NCI-H345 treated with DMSO at 0.1 percent for 48 hours (cell line): Measurements from ENCODE around the gene MITF.

Source experiments
- DNase-seq: peaks from one replicate; lab custom pipeline; 2025; ENCODE audit not compliant: unreplicated experiment; lab: John Stamatoyannopoulos, UW

MITF gene, protein sequence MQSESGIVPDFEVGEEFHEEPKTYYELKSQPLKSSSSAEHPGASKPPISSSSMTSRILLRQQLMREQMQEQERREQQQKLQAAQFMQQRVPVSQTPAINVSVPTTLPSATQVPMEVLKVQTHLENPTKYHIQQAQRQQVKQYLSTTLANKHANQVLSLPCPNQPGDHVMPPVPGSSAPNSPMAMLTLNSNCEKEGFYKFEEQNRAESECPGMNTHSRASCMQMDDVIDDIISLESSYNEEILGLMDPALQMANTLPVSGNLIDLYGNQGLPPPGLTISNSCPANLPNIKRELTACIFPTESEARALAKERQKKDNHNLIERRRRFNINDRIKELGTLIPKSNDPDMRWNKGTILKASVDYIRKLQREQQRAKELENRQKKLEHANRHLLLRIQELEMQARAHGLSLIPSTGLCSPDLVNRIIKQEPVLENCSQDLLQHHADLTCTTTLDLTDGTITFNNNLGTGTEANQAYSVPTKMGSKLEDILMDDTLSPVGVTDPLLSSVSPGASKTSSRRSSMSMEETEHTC

DNA sequence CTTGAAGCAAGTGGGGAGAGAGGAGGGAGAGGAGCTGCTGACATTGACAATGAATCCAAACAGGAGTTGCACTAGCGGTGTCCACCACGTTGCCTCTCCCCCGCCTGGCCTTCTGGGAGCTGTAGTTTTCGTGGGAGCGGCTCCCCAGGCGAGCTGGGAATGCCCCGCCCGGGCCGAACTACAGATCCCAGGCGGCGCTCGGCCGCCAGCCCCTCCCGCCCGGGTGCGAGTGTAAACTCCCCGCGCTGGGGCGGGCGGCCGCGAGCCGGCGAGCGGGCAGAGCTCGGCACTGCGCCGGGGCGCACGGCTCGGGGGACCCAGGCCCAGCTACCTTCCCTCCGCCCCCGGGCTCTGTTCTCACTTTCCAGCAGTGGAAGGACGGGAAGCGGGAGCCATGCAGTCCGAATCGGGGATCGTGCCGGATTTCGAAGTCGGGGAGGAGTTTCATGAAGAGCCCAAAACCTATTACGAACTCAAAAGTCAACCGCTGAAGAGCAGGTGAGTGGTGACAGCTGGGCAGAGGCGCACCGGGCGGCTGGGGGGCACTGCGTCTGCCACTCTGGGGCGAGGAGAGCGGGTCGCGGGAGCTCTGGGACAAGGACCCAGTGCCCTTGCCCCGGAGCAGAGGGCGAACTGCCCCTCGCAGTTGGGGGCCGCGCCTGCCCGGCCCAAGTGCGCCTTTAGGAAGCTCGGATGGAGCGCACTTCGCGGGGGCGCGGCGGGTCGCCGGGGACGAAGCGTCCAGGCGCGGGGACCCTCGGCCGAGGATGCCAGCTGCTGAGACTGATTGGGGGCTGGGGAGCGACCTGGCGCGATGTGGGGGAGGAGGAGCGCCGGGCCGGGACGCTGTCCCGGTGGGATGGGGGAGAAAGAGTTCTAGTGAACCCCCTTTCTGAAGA lies at the start of gene MITF:
MITF (plus strand) TSS at position 261 of the 899 bp plus-strand sequence; CDS start at position 395, 134 bp downstream.
- peak; percentile 59 for DNase-seq

DNA sequence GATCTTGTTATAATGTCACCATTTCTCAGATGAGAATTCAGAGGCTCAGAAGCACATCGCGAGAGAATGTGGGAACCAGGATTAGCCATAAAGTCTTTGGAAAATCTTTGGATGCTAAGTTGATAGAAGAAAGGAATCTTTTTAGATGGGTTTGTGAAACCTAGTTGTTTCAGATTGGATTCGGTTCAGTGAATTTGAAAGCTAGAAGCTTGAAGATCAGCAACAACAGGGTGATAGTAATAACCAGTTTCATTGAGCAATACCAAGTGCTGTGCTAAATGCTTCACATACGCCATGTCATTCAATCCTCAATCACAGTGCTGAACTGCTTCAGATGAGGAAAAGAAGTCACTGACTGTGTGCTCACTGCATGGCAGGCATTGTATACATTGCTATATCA lies 47.4 kb upstream of the MITF start:
- no peak for DNase-seq

DNA sequence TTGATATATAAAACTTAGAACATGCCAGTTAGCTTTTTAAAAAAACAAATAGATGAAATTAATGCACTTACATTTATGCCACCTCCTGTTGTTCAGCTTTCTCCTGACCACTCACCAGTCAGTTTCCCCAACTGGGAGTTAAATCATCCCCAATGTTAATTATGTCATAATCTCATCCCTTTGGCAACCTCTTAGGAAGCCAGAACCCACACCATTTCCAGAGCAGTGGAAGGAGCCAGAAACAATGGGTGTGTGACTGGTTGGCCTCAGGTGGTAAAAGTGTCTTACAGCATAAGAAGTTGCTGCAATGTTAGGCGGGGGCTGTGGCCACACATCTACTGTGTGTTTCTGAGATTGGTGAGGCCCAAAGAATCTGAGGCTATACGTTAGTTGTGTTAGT lies 46.5 kb upstream of the MITF start:
- DNase-seq, result no peak

DNA sequence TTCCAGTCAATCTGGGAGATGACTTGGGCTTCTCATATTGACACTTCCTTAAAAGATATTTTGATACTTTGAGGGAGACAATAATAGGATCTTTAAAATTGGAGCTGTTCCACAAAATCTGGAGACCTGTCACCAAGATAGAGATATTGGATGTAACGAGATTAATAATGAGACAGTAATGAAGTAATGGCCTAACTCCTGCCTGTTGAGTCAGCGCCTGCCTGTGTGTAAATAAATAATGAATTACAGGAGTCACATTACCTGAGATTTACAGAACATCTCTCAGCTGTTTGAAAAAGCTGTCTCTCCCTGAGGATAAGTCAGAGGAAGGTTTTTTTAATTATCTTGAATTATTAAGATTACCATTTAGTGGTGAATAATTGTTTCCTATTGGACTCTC lies 43.8 kb upstream of the MITF start:
- no peak for DNase-seq

DNA sequence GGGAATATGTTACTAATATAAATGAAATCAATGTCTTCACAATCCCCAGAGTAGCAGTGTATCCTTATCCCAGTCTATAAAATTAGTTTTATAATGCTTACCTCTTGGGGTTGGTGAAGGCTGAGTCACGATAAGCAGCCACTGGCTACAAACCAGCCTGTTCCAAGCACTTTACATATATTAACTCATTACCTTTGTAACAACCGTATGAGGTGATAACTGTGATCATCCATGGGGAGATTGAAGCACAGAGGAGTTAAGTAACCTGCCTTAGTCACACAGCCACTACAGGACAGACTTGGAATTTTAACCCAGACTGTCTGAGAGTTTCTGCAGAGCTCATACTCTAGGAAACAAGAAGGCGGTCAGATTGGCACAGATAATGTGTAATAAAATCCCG lies 43.3 kb upstream of the MITF start:
- no peak for DNase-seq

DNA sequence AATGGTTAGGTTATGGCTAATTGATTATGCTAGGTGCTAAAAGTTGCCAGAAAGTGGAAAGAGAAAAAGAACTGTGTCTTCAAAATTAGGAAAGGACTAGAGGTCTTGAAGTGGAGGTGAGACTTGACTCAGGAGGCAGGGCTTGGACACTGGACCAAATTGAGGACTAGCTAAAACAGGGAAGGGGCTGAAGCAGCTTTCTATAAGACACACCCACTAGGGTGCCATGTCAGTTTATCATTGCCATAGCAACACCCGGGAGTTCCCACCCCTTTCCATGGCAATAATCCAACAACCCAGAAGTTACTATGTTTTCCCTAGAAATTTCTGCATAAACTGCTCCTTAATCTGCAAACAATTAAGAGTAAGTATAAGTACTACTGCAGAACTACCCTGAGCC lies 42.9 kb upstream of the MITF start:
- no peak for DNase-seq

DNA sequence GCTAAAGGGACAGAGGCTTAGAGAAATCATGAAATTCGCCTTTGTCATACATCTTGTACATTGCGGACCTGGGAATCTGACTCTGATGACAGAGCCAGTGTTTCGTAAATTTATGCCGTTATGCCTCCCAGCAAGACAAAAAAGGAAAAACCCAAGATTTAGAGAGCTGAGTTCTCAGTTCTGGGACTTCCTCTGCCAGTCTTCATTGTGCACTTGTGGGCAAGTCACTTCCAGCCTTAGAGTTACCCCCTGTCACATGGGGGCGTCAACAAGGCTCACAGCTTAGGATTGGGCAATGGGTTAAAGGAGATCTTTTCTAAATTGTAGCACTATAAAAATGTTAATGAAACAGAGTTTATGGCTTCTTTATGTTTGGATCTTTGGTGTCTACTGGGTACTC lies 41.9 kb upstream of the MITF start:
- DNase-seq, result no peak

DNA sequence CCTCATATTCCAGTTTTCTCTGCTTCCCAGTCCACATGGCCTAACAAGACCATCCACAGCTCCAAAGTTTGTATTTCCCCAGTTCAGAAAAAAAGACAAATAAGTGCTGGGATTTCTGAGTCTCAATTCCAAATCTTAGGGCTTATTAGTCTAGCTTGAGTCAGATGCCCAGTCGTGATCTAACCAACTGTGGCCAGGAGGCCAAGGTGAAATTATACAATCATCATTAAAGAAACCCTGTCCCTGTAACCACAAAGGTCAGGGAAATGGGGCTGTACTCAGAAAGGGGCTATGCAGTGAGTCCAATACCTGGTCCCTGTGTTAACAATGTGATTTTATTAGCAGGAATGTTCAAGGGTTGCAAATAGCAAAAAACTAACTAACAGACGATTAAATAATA lies 40.5 kb upstream of the MITF start:
- DNase-seq, result no peak

DNA sequence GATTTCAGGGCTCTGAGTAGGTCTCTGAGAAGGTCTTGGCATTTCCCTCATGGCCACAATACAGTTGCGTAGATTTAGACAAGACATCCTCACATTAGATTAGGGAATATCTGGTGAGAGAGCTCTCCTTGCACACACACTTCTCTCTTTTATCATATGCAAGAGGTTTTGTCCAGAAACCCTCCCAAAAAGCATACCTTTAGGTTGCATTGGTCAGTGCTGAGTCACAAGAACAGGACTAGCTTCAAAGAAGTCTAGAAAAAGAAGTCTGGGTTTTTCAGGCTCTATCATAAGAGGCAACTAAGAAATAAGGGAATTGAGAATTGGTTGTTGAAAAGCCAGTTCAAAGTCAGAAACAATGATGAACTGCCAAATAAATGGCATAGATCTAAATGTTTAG lies 40.1 kb upstream of the MITF start:
- no peak for DNase-seq

DNA sequence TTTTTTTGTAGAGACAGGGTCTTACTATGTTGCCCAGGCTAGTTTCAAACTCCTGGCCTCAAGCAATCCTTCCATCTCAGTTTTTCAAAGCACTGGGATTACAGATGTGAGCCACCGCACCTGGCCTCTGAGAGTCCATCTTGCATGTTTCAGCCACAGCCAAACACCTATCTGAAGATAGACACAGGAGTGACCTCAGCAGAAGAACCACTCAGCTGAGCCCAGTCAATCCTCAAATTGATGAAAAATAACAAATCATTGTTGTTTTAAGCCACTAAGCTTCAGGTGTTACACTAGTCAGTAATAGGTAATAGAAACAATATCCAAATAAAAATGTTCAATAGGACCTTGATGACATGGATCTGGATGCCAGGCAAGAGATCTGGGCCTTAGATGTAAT lies 38.3 kb upstream of the MITF start:
- DNase-seq, result no peak

DNA sequence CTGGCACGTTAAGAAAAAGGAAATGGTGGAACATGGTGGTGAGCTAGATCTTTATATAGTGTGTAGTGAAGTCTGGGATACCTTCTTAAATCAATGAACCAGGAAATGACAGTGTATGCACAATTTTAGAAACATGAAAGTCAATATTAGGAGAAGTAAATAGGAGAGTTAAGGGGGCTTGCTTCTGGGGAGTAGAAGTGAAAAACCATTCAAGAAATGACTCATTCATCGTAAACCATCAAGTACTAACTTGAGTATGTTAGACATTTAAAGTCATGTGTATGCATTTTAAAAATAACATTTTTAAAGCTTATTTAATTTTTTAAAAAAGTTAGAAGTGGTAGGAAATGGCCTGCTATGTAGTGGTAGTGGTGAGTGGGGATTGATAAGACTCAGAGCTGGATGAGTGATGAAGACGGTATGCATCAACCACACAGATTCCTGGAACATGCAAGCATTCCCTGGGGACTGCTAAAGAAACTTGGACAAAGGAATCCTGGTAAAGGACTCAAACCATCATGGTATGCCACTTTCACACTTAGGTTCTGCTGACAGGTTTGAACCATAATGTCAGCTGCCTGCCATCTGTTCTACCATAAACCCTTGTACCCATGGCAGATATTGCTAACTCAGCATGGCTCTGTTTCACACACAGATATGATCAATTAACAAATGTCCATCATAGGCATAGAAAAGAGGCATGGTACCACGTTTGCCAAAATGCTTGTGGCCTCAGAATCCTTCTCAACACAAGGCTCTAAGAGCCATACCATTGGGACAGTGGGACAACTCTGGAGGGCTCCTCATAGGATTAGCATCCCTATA lies 28.9 kb upstream of the MITF start:
- DNase-seq, result no peak

DNA sequence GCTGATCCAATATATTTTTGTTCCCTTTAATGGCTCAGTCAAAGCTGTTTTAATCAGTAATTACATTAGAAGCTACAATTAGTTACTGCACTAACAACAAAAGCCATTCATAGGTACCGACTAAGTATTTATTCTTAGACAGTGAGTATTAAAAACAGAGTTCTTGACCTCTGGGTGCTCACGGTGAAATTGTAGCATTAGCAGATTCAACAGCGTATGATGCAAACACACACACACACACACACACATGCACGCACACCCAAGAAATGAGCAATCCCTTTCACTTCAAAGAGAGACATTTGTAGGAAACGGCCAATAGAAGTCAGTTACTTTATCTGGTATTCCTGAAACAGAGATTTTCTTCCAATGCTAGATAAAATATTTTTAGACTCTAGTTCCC lies 27.0 kb upstream of the MITF start:
- no peak for DNase-seq

DNA sequence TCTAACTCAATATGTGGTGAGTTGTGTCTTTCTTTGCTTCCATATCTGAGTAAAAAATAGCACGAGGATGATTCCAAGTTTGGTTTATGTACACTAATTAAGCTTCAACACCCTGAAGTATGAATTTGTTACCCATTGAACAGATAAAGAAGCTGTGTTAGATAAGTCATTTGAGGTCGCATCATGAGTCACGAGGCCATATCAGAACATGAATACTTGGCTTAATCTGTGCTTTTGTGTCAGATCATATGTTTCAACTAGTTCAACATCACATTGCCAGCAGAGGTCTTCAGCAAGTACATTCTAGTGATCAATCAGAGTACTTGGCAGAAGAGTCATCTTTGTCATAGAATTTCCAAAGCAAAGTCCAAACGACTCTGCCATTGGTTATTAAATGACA lies 26.3 kb upstream of the MITF start:
- DNase-seq, result no peak

DNA sequence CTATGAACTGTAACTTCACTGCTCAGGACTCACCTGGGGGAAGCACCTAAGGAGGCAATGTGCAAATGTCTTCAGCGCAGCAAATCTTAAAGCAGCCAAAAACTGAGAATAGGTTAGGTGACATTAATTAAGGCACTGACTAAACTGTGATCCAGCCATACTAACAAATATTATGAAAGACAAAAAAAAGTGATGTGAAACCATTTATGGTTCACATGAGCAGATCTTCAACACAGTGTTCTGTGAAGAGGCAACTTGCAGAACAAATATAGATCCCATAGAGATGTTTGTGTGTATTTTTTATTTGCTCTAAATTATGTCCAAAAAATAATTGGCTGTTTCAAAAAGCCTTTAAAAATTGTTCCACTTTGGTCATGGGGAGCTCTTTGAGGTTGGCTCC lies 24.1 kb upstream of the MITF start:
- no peak for DNase-seq

DNA sequence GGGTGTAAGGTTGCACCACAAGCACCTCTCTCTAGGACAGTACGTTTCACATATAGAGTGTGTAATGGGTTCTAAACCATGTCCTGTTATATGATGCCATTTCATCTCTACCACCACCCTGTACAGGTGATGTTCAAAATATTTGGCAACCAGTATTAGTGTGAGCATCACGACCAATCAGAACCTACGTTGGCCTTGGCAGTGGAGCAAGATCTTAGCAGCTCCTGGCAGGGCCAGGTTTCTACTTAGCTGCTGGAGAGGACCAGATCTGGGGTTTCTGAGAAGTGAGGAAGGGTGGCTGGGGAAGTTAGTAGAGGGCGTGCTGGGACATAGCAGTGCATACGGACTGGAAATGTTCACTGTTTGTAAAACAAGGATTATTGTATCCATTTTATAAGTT lies 23.1 kb upstream of the MITF start:
- DNase-seq, result no peak

DNA sequence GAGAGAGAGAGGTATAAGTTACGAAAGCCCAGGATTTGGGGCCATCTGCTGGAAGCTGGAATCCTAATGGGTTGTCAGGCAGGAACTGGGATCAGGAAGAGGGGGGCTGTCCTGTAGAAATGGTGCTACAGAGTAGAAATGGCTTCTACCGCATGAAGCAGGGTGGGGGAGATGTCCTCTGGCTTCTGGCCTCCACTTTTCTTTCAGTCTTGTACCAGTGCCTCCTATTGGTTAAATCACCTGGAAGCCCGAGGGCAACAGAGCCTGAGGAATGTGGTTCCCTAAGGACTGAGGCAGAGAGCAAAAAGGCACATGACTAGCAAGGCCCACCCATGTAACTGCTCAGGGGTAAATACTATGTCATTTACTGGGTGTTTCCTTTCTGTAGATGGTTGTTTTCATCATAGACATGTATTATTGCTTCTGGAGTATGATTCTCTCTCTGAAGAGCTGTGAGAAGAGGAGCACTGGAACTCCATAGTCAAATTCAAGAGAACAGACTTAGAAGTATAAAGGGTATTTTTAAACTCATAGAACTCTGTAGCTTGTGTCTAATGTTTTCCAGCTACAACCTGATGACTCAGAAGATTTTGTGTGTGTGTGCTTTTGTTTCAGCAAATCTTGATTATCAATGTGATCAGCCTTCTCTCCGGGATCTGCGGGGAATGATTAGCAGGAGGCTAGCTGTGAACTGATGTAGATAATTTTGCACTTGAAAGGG lies 20.2 kb upstream of the MITF start:
- no peak for DNase-seq

DNA sequence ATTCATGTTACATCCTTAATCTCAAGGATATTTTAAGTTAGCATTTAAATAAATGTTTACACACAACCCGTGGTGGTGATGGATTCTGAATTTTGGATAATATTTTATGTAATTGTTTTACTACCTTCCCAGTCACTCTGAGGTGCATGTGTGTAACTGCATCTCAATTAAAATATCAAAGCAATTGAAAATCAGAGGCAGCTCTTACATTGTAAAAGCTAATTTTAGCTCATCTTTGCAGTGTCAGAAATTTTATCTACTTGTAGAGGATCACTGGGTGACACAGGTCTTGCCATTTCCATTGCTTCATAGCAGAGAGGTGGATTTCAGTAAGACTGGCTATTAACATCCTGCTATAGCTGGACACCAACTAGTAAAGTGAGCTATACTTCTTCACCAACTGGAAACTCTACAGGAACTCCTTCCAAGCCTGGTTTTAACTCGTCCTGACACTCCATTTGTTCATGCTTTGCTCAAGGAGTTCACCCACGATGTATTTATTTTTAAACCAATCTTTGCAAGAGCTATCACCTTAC lies 19.6 kb upstream of the MITF start:
- no peak for DNase-seq

DNA sequence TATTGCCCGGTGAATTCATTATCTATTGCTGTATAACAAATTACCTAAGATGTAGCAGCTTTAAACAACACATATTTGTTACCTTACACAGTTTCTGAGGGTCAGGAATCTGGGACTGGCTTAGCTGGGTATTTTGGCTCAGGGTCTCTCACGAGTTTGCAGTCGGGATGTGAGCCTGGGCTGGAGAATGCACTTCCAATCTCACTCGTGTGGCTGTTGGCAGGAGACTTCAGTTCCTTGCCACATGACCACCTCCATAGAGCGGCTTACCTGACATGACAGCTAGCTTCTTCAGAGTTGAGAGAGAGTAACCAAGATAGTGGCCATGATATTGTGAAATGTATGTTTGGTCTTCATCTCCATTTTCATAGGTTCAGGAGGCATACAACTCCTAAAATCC lies 18.4 kb upstream of the MITF start:
- no peak for DNase-seq

DNA sequence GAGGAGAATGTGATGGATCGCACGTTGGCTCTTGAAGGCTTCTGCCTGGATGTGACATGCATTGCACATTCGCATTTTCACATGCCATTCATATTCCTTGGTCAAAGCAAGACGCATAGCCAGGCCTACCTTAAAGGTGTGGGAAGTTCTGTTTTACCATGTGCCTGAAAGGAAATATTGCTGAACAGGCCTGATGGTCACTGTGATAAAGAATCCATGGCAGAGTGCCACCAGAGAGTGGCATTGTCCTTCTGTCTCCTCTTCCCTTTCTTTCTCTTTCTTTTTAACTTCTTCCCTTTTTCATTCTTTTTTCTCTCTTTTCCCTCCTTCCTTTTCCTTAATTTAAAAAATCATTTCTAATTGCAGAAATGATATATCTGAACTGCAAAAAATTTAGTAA lies 15.9 kb upstream of the MITF start:
- DNase-seq, result no peak

DNA sequence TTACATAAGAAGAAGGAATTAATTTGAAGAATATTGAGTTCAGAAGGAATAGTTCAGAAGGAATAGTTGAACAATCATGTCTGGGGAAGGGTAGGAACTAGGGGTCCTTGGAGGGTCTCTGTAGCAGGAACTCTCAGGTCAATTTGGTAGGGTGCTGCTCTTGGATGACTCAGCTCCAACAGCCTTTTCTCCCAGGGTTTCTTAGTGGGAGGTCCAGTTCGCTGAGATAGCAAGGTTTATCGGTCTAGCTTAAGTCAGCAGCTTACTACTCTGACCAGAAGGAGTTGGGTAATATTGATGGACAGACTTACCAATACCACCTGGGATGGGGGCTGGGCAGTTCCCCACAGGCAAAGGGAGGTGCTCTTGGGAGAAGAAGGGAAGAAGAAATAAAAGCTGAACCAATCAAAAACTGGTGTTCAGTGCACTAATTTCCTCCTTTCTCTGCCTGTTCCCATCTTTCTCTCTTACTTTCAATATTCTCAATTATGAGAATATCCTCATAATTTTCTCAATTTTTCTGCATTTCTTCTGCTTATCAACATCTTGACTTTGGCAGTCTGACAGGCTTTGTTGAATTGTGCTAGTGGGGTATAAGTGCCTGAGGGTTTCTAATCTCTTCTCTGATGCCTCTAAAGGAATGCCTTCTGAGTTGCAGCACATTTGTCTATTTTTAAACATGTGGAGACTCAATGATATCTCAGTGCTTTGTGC lies 14.4 kb upstream of the MITF start:
- DNase-seq, result no peak
